Stimulated activated CD4-positive, alpha-beta T cell treated with anti-CD3 and anti-CD28 coated beads, Interleukin-4, amount 100 ng/mL, for 48 hours (primary cell): ENCODE data around the gene CCDC197.
A peak's percentile ranks its signal among the peaks of the same experiment; 100 is the strongest.

Source experiments
- DNase-seq, 2 donors: peaks; one replicate each; pipeline ENCODE4 v3.0.0-alpha.2; 2020; ENCODE audit warnings: low read depth in 2 of 2

CCDC197 gene

DNA sequence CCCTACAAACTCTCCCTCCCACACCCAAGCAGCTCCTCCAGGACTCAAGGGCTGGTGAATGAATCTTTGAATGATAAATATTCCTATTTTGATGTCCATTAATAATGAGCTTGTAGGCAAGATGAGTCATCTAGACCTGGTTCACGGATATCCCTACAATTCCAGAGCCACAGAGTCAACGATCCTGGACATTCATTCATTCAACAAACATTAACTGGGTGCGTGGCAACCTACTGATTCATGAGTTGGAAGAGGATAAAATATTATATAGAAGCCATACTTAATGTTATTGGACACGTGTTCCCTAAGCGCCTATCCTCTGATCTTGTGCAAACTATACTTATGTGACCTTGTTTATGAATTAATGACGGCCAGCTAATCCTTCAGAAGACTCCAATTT is 28.6 kb downstream of the CCDC197 start:
- DNase-seq = no peak

DNA sequence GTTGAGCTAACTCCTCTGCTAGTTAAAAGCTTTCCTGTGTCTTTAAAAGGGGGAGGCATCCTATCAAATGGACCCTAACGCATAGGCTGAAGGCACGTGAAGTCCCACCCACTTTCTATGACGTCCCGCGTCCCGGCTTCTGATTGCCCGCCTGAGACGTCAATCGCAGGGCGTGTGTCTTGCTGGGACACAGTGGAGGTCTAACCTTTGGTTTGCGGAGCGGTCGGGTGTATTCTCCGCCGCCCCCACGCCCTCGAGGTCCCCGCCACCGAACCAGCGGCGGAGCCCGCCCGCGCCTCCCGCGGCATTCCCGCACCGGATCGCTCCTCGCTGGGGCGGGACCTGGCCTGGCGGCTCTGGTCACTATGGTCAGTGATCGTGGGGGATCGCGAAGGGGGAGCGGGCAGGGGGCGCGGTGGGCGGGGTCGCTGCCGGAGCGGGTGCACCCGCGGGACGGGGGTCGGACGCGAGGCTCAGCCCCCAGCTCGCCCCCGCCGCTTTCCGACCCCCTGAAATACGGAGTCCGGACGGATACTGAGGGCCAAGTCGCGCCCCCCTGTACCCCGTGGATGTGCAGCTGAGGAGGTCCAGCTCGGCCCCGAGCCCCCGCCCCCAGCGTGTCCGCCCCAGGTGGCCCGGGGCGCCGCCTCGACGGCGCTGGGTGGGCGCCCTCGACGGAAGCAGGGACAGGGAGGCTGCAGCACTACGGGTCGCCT is 29.2 kb downstream of the CCDC197 start, which contains the start of gene OTUB2:
OTUB2 (plus strand) TSS at position 168 of the 716 bp plus-strand sequence; CDS start at position 366, 198 bp downstream.
- peak; percentile 93 to 94 for DNase-seq

DNA sequence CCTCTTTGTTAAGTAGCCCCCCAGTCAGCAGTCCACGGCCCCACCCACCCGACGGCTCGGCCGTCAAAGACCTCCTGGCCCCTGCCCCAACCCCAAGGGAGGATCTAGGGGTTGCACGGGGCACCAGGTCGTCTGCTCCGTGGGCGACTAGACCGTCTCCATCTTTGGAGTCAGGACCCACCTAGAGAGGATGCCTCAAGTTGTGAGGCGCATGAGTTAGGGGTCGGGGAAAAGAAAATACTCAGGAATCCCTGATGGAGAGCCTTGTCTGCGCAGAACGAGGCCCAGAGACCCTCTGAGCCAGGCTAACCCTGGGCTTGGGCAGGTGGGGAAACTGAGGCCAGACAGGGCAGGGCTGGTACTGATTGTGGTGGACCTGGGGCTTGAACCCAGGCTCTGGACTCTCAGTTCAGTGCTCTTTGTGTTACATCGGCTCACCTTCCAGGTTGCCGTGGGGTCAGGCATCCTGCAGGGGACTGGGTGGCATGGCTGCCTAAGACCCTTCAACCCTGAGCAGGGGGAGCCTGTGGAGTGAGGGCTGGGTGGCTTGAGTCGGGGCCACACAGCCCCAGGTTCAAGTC is 29.9 kb downstream of the CCDC197 start:
- DNase-seq = no peak

DNA sequence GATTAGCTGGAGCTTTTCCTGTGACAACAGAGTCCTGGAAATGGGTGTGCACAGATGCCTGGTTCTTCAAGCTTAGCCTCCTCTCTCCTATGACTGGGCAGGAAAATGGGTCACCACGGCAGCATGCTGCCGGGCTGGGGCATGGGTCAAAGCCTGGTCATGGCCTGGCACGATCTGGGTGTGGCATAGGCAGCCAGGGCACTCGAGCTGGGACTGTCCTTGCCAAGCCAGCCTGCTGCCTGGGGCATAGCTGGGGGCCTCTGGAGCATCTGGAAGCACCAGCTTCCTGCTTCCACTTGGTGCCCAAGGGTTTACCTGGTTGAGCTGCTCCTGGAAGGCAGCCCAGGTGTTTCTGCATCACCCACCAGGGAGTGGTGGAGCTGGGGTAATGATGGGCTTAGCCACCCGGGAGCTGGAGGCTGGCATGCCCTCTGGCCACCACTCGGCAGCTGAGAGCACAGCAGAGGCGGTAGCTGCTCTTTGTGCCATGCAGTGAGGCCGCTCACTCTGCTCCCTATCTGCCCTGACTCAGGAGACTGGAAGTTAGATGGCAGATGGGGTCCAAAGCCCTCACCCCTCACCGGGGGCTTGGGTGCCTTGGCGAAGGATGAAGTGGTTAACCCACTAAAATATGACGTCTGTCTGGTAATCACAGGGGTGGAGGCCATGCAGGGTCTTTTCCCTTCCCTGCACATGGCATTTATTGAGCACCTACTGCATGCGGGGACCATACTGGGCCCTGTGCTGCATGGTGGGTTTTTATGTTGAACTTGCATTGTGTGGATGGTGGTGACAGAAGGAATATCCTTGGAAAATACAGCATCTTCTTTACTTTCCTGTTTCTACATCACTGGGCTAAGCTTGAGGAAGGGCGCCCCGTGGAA is 30.7 kb downstream of the CCDC197 start:
- DNase-seq = no peak

DNA sequence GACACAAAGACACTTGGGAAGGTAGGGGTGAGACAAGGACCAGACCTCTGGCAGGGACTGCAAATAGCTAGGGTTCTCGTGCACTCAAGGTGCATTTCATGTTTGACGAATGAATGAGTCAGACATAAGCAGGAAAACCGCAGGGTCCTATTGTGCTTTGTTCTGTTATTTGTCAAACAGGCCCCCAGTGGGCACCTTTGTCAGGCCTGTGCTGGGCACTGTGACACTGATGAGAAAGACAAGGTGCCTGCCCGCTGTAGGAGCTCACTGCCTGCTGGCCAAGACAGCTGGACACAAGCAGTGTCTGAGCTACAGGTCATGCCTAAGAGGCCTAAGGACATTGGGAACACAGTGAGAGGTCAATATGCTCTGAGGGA is 31.3 kb downstream of the CCDC197 start:
- peak in 1 of 2 donors; percentile 30 for DNase-seq

DNA sequence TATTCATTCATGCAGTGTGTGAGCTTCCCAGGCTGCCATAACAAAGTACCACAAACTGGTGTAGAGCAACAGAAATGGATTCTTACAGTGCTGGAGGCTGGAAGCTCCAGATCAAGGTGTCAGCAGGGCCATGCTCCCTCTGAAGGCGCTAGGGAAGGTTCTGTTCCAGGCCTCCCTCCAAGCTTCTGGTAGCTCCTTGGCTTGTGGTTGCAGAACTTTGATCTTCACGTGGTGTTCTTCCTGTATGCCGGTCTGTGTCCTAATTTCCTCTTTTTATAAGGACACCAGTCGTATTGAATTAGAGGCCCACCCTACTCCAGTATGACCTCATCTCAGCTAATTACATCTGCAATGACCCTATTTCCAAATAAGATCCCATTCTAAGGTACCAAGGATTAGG is 32.2 kb downstream of the CCDC197 start:
- DNase-seq = no peak

DNA sequence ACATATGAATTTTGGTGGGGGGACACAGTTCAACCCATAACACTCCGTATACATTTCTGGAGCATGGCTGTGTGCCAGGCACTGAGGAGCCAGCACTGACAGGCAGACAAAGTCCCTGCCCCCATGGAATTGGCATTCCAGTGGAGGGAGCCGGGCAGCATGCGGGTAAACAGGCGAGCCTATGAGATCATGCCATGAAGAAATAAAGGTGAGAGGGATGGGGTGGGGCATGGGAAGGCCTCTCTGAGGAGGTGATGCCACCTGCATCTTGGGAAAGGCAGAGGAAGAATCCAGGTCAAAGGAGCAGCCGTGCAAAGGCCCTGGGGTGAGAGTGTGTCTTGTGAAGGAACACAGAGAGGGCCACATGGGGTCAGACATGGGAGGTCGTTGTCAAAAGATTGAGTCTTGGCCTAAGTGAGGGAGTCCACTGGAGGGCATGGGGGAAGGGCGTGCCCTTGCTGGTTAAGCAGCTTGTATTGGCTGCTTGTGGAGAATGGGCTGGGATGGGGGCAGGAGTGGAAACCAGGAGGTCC is 32.6 kb downstream of the CCDC197 start:
- no peak for DNase-seq

DNA sequence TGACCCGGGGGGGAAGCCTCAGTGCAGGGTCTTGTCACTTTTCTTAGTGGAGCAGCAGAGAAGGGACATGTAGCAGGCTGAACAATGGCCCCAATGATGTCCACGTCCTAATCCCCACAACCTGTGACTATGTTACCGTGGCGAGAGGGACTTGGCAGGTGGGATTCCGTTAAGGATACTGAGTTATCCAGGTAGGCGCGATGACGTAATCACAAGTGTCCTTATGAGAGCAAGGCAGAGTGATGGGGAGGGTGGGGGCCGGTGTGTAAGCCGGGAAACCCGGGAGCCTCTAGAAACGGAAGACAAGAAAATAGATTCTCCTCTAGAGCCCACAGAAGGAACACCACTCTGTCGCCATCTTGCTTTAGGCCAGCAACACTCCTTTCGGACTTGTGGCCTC is 33.5 kb downstream of the CCDC197 start:
- no peak for DNase-seq

DNA sequence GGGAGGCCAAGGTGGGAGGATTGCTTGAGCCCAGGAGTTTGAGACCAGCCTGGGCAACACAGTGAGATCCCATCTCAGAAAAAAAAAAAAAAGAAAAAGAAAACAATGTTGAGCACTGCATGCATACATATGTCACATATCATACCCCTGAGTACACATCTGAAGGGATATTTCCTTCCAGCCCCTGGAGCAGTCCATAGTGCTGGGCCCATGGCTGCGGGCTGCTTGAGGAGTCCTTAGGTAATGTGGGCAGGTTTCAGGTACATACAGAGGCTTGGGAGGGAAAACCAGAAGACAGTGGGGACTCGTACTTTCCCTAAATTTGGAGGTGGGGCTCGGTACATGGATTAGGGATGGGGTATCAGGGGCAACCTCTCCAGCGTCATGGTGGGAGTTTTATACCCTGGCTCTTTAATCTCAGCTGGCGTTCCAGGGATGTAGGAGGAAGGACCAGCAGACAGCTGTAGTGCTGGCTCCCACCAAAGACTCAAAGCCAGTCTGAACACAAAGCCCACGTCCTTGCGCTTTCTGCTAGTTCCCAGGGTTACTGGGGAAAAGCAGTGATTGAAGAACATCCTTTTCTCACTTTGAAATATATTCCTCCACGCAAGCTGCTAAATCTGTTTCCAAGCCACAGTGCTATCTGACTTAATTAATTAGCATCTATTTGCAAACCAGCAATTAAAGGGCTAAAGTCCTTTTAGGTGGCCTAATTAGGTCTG is 34.2 kb downstream of the CCDC197 start:
- DNase-seq = no peak

DNA sequence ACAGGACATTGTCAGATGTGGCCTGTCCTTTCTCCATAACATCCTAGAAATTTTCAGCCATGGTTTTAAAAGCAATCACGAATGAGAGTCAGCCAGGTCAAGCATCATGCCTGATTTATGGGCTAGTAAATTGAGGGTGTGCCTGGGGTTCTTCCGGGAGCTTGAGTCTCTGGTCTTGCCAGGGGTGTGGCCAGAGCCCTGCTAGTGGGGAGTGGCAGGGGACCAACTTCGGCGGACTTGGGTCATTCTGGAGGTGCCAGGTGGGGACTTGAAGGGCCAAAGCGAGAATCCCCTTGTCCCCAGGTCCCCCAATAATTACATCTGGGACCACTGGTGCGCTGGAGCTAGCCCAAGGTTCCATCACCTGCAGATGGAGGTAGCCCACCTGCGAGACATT is 34.8 kb downstream of the CCDC197 start:
- DNase-seq = no peak

DNA sequence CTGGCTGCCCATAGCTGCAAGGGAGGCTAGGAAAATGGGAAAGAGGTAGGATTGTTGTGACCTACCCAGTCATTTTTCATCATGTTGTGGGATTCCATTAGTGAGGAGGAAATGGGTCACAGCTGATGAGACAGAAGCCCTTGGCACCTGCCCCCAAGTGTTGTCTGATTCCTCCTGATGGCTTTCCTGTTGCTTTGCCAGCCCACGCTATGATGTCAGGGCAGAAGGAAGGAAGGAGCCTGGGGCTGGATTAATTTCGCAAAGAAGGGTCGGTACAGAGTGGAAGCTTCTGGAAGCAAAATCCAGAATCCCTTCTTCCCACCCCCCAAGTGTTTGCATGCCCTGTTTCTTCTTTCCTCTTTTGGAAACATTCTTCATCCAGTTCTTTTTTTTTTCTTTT is 37.8 kb downstream of the CCDC197 start:
- DNase-seq = no peak

DNA sequence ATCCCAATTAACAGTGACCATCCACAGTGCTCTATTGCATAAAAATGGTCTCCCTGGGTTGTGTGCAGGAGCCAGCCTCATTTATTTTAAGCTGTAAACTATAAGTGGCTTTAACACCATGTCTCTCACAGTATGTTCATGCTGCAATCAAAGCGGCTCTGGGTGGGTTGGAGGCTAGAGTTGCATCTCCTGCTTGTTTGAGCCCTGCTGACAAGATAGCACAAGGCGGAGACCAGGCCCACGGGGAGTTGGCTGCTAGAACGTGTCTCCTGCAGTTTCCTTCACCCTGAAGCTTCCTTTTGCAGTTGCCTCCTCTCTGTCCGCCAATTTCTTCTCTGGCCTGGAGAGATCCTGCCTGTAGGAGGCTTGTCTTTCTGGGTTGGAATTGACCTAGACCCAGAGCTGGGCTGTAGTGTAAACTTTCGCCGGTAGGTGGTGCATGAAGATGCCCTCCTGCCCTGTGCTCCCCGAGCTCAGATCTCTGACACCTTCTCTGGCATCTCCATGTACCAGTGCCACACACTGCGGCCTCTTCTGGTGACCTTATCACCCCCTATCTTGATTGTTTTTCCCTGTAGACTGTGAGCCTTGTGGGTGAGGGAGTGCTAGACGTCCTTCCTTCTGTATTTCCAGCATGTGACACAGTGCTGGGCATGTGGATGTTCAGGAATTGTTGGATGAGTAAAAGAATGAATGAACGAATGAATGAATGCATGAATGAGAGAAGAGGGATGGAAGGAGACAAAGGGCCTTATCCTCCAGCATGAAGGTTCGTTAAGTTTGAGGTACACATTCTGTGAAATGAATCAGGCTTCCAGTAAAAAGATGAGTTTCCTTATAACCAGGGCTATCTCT is 39.4 kb downstream of the CCDC197 start:
- peak; percentile 68 to 79 for DNase-seq

DNA sequence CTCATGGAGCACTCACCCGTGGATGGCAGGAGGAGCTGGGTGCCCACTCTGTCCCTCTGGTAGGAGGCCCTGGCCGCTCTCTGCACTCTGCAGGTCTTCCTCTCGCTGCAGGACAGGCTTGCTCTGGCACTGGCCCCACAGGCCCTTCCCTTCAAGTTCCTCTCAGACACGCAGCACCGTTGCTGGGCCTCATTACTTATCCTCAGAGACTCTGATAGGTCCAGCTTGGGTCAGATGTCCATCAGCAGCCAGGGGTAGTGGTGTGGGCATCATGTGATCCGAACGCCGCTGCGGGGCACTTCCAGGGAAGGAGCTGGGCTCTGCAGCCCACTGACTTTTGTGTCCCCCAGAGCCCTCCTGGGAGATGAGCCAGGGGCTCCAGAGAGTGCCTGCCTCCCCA is 40.9 kb downstream of the CCDC197 start:
- no peak for DNase-seq

DNA sequence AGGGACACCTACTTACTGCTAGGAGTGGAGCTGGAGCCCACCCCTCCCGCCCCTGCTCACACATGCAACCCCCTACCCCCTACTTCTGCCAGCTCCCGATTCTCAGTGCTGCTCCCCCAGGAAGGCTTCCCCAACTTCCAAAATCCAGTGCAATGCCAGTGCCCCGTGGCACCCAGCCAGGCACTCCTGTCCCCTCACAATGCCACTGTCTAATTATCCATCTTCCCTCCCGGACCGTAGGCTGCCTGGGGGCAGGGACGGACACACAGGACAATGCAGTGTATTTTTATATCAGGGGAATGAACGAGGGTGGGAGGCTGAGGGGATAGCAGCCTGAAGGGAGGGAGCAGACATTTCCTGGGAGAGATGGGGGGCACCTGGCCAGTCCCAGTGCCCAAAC is 41.4 kb downstream of the CCDC197 start:
- DNase-seq = no peak

DNA sequence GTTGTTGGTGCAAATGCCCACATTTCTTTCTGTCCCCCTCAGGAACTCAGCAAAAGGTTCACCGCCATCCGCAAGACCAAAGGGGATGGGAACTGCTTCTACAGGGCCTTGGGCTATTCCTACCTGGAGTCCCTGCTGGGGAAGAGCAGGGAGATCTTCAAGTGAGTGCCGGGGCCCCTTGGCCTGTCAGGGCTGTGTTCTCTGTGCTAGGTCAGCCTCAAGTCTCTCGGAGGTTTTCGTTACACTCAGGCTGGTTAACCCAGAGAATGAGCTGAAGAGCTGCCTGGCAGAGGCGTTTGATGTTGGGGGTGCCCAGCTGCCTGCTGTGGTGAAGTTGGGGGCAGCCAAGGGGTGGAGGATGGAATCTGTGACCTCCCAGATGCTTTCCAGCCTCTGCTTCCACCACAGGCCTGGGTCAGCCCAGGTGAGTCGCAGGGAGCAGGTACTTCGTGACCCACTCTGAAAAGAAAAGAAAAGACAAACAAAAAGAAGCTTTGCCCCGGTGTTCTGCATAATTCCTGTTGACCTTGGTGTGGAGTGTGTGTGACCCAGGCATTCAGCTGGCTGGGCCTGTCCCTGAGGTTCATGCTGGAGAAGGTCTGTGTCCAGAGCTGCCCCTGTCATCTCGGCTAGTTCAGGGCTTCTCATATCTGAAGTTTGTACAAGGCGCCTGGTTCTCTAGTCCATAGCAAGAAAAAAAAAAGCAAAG is 42.0 kb downstream of the CCDC197 start:
- DNase-seq = no peak

DNA sequence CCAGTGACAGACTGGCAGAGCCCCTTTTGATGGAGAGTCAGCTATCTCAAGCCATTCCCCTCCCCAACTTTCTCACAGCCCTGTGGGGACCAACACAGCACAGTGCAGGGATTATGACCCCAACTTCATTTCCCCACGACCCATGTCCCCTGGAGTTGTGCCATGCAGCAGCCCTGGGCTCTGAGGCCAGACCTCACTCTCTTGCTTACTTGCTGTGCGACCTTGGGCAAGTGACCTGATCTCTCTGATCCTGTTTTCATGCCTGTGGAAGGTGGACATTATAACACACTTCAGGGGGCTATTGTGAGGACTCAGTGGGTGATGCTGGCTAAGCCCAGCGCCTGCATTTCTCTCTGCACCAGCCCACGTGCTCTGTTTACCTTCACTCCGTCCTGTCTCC is 43.1 kb downstream of the CCDC197 start:
- DNase-seq = no peak

DNA sequence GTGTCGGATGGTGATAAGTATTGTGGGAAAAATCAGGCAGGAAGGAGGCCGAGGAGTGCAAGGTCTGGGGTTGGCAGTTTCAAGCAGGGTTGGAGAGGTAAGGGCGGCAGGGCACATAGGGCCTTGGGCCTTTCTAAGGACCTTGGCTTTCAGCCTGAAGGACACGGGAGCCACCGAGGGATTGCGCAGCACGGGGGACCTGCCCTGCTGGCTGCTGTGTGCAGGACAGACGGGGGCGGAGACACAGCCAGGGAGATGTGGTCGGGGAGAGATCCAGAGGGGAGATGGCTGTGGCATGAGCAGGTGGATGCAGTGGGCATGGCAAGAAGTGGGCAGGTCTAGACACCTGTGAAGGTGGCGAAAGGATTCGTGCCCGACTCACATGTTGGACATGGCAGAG is 43.7 kb downstream of the CCDC197 start:
- DNase-seq = no peak

DNA sequence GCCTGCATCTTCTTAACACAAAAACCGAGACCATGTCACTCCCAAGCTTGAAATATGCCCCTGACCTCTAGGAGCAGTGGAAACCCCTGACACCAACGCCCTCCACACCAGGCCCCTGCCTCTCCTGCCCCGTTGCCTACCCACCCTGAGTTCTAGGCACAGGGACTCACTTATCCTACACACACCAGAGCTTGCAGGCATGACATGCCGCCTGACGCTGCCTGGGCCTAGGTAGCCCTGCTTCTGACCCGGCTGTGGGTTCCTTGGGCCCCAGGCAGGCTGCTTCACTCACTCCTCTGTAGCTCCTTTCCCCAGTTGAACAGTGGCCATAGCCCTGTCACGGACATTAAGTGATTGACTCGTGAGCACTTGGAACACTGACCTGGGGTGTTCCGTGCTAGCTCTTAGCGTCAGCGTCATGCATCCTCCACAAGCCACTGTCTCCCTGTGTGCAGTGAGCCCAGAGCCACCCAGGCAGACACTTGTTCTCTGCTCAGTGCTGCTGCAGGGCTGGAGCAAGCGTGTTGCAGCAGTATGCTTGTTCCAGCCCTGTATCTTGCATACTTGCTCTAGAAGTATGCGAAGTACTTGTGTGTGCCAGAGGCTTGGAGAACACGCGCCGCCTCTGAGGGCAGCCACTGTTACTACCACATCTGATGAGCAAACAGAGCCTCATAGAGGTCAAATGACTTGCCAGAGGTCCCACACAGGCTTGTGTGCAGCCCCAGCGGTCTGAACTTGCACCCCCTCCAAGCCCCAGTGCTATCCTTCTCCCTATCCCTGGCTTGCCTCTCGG is 44.6 kb downstream of the CCDC197 start:
- DNase-seq = no peak

DNA sequence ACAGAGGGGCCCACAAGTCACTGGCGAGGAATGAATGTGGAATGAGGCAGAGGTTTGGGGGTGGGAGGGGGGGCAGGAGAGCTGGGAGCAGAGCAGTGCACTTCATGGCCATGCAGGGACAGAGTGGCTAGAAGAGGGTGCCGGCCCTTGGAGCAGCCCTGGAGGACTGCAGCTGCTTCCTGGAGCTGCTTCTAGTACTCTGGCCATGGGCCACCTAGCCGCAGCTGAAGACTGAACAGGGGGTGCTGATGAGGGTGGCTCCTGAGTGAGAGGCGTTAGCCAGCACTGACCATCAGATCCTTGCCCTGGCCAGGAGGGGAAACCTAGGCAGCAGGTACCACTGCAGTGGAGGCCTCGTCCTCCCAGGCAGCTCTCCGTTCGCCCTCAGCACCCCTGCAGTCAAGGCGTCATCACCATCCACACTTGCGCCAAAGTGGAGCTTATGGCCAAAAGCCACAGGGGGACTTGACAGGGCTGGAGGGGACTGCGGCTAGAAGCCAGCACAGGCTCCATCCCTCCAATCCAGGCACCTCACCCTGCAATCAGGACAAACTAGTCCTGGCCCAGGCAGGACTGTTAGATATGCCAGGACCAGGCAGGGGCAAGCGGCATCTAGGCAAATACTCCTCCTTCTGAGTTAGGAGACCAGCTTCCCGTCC is 45.5 kb downstream of the CCDC197 start:
- no peak for DNase-seq
